Gastroesophageal sphincter (tissue), 4 donors: Measurements from ENCODE around the gene RAB3IL1. TPM values are rescaled to one million over a fixed set of nuclear protein-coding genes. Genes with fewer than 3 reads are reported as not detected.

ENCODE experiments used
- ATAC-seq: fragments of 150-250 bp; one replicate; pipeline ENCODE4 v1.9.1; 2016; ENCODE audit warnings: mild to moderate bottlenecking, moderate library complexity
- H3K27ac ChIP-seq, 4 donors: fragments of 200-600 bp; sonication (generic) in 3 of 4; 1 replicate in 3 of 4; 2 replicates in 1 of 4; pipeline ENCODE4 v1.5.1; 2016 to 2019
- H3K27me3 ChIP-seq: fragments of 200-600 bp; sonication (generic); one replicate; pipeline ENCODE4 v1.5.1; 2019
- H3K36me3 ChIP-seq, 2 donors: fragments of 200-600 bp; sonication (generic); one replicate each; pipeline ENCODE4 v1.5.1; 2019; ENCODE audit warnings: control low read depth in 1 of 2
- H3K4me1 ChIP-seq, 3 donors: fragments of 200-600 bp; sonication (generic); 1 replicate in 2 of 3; 2 replicates in 1 of 3; pipeline ENCODE4 v1.5.1; 2016 to 2019; ENCODE audit warnings: control low read depth in 2 of 3
- H3K4me3 ChIP-seq, 2 donors: fragments of 200-600 bp; sonication (generic); one replicate each; pipeline ENCODE4 v1.5.1; 2019; ENCODE audit warnings: mild to moderate bottlenecking in 1 of 2, moderate library complexity in 1 of 2
- H3K9me3 ChIP-seq, 3 donors: fragments of 200-600 bp; sonication (generic); one replicate each; pipeline ENCODE4 v1.5.1; 2017 to 2019; ENCODE audit warnings: control low read depth in 2 of 3
- CTCF ChIP-seq, 4 experiments: fragments of 200-600 bp in 2 of 4; fragments of 450-650 bp in 2 of 4; sonication (generic) in 1 of 4; IDR thresholded peaks; one replicate each; pipeline ENCODE4 v1.5.1; 2017 to 2019; ENCODE audit warnings: antibody characterized with exemption in 4 of 4, mild to moderate bottlenecking in 2 of 4, moderate library complexity in 2 of 4
- EP300 ChIP-seq: sonication (generic); formaldehyde crosslinking; IDR thresholded peaks from one replicate; pipeline ENCODE4 v1.6.1; 2017; ENCODE audit warnings: antibody characterized with exemption, mild to moderate bottlenecking
- POLR2A ChIP-seq, 2 donors: fragments of 450-650 bp; IDR thresholded peaks; one replicate each; pipeline ENCODE4 v1.6.1; 2017; ENCODE audit warnings: antibody characterized with exemption in 2 of 2, mild to moderate bottlenecking in 2 of 2, moderate library complexity in 1 of 2
- POLR2AphosphoS5 ChIP-seq: sonication (generic); formaldehyde crosslinking; IDR thresholded peaks from one replicate; pipeline ENCODE4 v1.6.1; 2017; ENCODE audit warnings: antibody characterized with exemption
- WGBS, 2 donors: methylation state at CpG; one replicate each; pipeline ENCODE4 v1.1.5; 2018; ENCODE audit warnings: low coverage in 1 of 2; 5-methylcytosine and 5-hydroxymethylcytosine counted together
- total RNA-seq, 4 donors: library from RNA; depleted of rRNA; stranded (reverse); fragments of >200 nt; gene quantifications; one replicate each; pipeline ENCODE4 v1.1.0, GENCODE V29; 2016

RAB3IL1 gene
- total RNA-seq, 4 donors from 2014 or later = 11.5 to 22.1 (median 14.7) TPM

- 74 to 88% methylated on average over 3 to 7 of the region's 7 CpGs for WGBS, 2 donors
- H3K27me3 ChIP-seq = peaks cover 10% of the 10 kb centered on the region
- TF ChIP-seq POLR2A (IDR thresholded peaks at IDR 0.05) (no peak), POLR2AphosphoS5 (no peak), EP300 (no peak), CTCF (IDR thresholded peaks at IDR 0.05) (no peak)
Observed at GRCh38 chr11:61948505-61948904, 31.1 kb upstream of the RAB3IL1 start.

GRCh38 chr11:61947486-61948210 is 30.3 kb upstream of the RAB3IL1 start:
- peak; percentile 72 for ATAC-seq
- H3K27me3 ChIP-seq = peaks cover 5% of the 10 kb centered on the region
- no peaks in the 10 kb centered on the region for H3K36me3 ChIP-seq
- peaks cover 0 to 25% (median 11%) of the 10 kb centered on the region in 3 donors for H3K4me1 ChIP-seq
- H3K9me3 ChIP-seq = no peaks in the 10 kb centered on the region
- peak overlapping the region in 2 of 4 donors; percentile 16 to 40 for H3K27ac ChIP-seq
- TF ChIP-seq CTCF (IDR thresholded peaks at IDR 0.05) (peak; percentile 89 to 96 (median 94)), POLR2AphosphoS5 (peak; percentile 70), POLR2A (IDR thresholded peaks at IDR 0.05) (no peak), EP300 (no peak)
- H3K4me3 ChIP-seq = no peak overlapping the region
- 4 to 5% methylated on average over 3 to 4 of the region's 8 CpGs for WGBS, 2 donors

More at GRCh38 chr11:61948505-61948904, 31.1 kb upstream of the RAB3IL1 start:
- Histone ChIP-seq H3K36me3 (no peaks in the 10 kb centered on the region), H3K27ac (no peak overlapping the region), H3K9me3 (no peaks in the 10 kb centered on the region), H3K4me3 (no peak overlapping the region), H3K4me1 (peaks cover 0 to 25% (median 11%) of the 10 kb centered on the region in 3 donors)
- ATAC-seq = no peak

GRCh38 chr11:61946894-61947293 is 29.5 kb upstream of the RAB3IL1 start:
- Histone ChIP-seq H3K9me3 (no peaks in the 10 kb centered on the region), H3K36me3 (no peaks in the 10 kb centered on the region), H3K27me3 (peaks cover 3% of the 10 kb centered on the region), H3K27ac (peak overlapping the region in 1 of 4 donors; percentile 40), H3K4me3 (no peak overlapping the region), H3K4me1 (peaks cover 0 to 25% (median 11%) of the 10 kb centered on the region in 3 donors)
- TF ChIP-seq EP300 (no peak), CTCF (IDR thresholded peaks at IDR 0.05) (no peak), POLR2AphosphoS5 (no peak), POLR2A (IDR thresholded peaks at IDR 0.05) (no peak)
- WGBS, 2 donors = 96 to 98% methylated on average over 3 to 5 of the region's 5 CpGs
- no peak for ATAC-seq

GRCh38 chr11:61945191-61945590 is 27.8 kb upstream of the RAB3IL1 start:
- TF ChIP-seq POLR2A (IDR thresholded peaks at IDR 0.05) (no peak), EP300 (no peak), POLR2AphosphoS5 (no peak), CTCF (IDR thresholded peaks at IDR 0.05) (no peak)
- Histone ChIP-seq H3K27ac (no peak overlapping the region), H3K27me3 (no peaks in the 10 kb centered on the region), H3K4me1 (peaks cover 0 to 25% (median 11%) of the 10 kb centered on the region in 3 donors), H3K9me3 (no peaks in the 10 kb centered on the region), H3K36me3 (no peaks in the 10 kb centered on the region), H3K4me3 (no peak overlapping the region)
- no peak for ATAC-seq
- WGBS, 2 donors = 60 to 87% methylated on average over 1 to 3 of the region's 13 CpGs

GRCh38 chr11:61940466-61940865 is 23.1 kb upstream of the RAB3IL1 start:
- 89 to 100% methylated on average over 1 to 8 of the region's 10 CpGs for WGBS, 2 donors
- H3K27ac ChIP-seq = no peak overlapping the region

More at GRCh38 chr11:61940466-61940865, 23.1 kb upstream of the RAB3IL1 start:
- Histone ChIP-seq H3K4me1 (no peaks in the 10 kb centered on the region), H3K9me3 (peaks cover 0 to 14% (median 0%) of the 10 kb centered on the region in 3 donors), H3K36me3 (no peaks in the 10 kb centered on the region), H3K4me3 (no peak overlapping the region), H3K27me3 (no peaks in the 10 kb centered on the region)
- TF ChIP-seq POLR2A (IDR thresholded peaks at IDR 0.05) (no peak), POLR2AphosphoS5 (no peak), CTCF (IDR thresholded peaks at IDR 0.05) (no peak), EP300 (no peak)
- ATAC-seq = no peak
